Endothelial cell of umbilical vein (primary cell): ENCODE data around the gene SULT1E1.

Experiments
- CTCF ChIP-seq, 2 donors: IDR thresholded peaks; 1 replicate in 1 of 2; 2 replicates in 1 of 2; pipeline ENCODE4 v1.5.1; 2011; ENCODE audit warnings: low read length in 2 of 2, mild to moderate bottlenecking in 2 of 2, moderate library complexity in 2 of 2, control low read depth in 1 of 2, inconsistent platforms in 1 of 2, low read depth in 1 of 2; ENCODE audit not compliant: insufficient read depth in 1 of 2; ENCODE audit errors: extremely low read depth in 1 of 2
- FOS ChIP-seq: IDR thresholded peaks from 2 replicates; pipeline ENCODE4 v1.6.1; 2011; ENCODE audit warnings: mild to moderate bottlenecking, low read length, moderate library complexity, borderline replicate concordance; ENCODE audit not compliant: insufficient read depth

- TF ChIP-seq FOS (no peak), CTCF (IDR thresholded peaks at IDR 0.05; ENCODE audit: extremely low read depth in 1 of 2, insufficient read depth in 1 of 2, low read depth in 1 of 2, low read length in 2 of 2) (no peak)
These were observed 26.7 kb downstream of the SULT1E1 start for GRCh38 chr4:69833251-69833650.
